HG03066 (cell line): ENCODE results near the gene CFAP58.
A peak's percentile ranks its signal among the peaks of the same experiment; 100 is the strongest.

Source experiments
- ATAC-seq: cut with Tn5 transposase; IDR thresholded peaks from one replicate; pipeline ENCODE4 v1.9.1; 2021; ENCODE audit warnings: low read depth; ENCODE audit not compliant: unreplicated experiment

The CFAP58 gene

GRCh38 chr10:104333728-104334373 is 19.8 kb upstream of the CFAP58 start:
- no peak for ATAC-seq

- no peak for ATAC-seq
Measured at GRCh38 chr10:104334561-104334960, 19.1 kb upstream of the CFAP58 start.

GRCh38 chr10:104334965-104335650 is 18.5 kb upstream of the CFAP58 start:
- no peak for ATAC-seq

- ATAC-seq: peak; percentile 15
Measured at GRCh38 chr10:104336821-104337467, 16.7 kb upstream of the CFAP58 start.

GRCh38 chr10:104337521-104337984 is 16.1 kb upstream of the CFAP58 start:
- peak; percentile 43 for ATAC-seq

- ATAC-seq: peak; percentile 50
Measured at GRCh38 chr10:104337985-104338735, 15.5 kb upstream of the CFAP58 start, which contains the start of gene ITPRIP. ITPRIP (minus strand) TSS chr10:104338465; CDS start chr10:104316051, 22,414 bp downstream.

- ATAC-seq: no peak
Measured at GRCh38 chr10:104339469-104340110, 14.0 kb upstream of the CFAP58 start.

GRCh38 chr10:104340111-104340526 is 13.5 kb upstream of the CFAP58 start:
- no peak for ATAC-seq

GRCh38 chr10:104340641-104341040 is 13.0 kb upstream of the CFAP58 start:
- ATAC-seq: no peak

- ATAC-seq: no peak
Measured at GRCh38 chr10:104342941-104343411, 10.7 kb upstream of the CFAP58 start.

GRCh38 chr10:104344219-104344618 is 9.4 kb upstream of the CFAP58 start:
- no peak for ATAC-seq

GRCh38 chr10:104345515-104345914 is 8.1 kb upstream of the CFAP58 start:
- ATAC-seq: no peak

GRCh38 chr10:104345941-104346340 is 7.7 kb upstream of the CFAP58 start:
- ATAC-seq: no peak

- ATAC-seq: no peak
Measured at GRCh38 chr10:104347295-104348045, 6.2 kb upstream of the CFAP58 start.

GRCh38 chr10:104348601-104349000 is 5.0 kb upstream of the CFAP58 start:
- ATAC-seq: no peak

- peak; percentile 51 for ATAC-seq
Measured at GRCh38 chr10:104349623-104350126, 4.0 kb upstream of the CFAP58 start.

- ATAC-seq: peak; percentile 43
Measured at GRCh38 chr10:104350127-104350635, 3.5 kb upstream of the CFAP58 start.

GRCh38 chr10:104351061-104351702 is 2.5 kb upstream of the CFAP58 start:
- ATAC-seq: no peak

- ATAC-seq: no peak
Measured at GRCh38 chr10:104351919-104352318, 1.7 kb upstream of the CFAP58 start.
